Measurements from ENCODE around the gene SYCE3. TPM values are rescaled to one million over a fixed set of nuclear protein-coding genes. Genes with fewer than 3 reads are reported as not detected.

SYCE3 gene
- total RNA-seq, 1 experiment from 2014 or later, result not detected

GRCh38 chr22:50513175-50513574 lies 49.5 kb downstream of the SYCE3 start:
- BruUV-seq (replicated peaks), result no TSS peak
- H3K9me3 Mint-ChIP-seq (ENCODE audit: low read depth, unreplicated experiment), result no peaks in the 10 kb centered on the region
- CTCF ChIA-PET, result no interaction called here
- H3K27me3 Mint-ChIP-seq (ENCODE audit: unreplicated experiment), result no peaks in the 10 kb centered on the region
- no peak for TF ChIP-seq CTCF (IDR thresholded peaks at IDR 0.05; ENCODE audit: unreplicated experiment)
- no peak overlapping the region for H3K27ac Mint-ChIP-seq (ENCODE audit: unreplicated experiment)
- intact Hi-C loops (cut with micrococcal nuclease; ENCODE audit: unreplicated experiment), result no loop called here
- peaks cover 30% of the 10 kb centered on the region for H3K36me3 Mint-ChIP-seq (ENCODE audit: insufficient read depth, unreplicated experiment)
- H3K4me1 Mint-ChIP-seq (ENCODE audit: low read depth, unreplicated experiment), result peaks cover 17% of the 10 kb centered on the region
- no peak overlapping the region for H3K4me3 Mint-ChIP-seq (ENCODE audit: low read depth, unreplicated experiment)
- DNase-seq, result no peak

- CTCF ChIA-PET, result interaction anchor here (0.6 to 2.1 kb wide), 4 partner anchors 16 to 125 kb away, joined by 3 to 13 read pairs (median 8); partner anchors contain the start of gene SCO2
- intact Hi-C loops (cut with micrococcal nuclease; ENCODE audit: unreplicated experiment), result no loop called here
These were observed 53.8 kb downstream of the SYCE3 start for GRCh38 chr22:50508897-50509296.

GRCh38 chr22:50507991-50508884 lies 54.5 kb downstream of the SYCE3 start, which contains the start of gene NCAPH2:
TSS of gene NCAPH2 (plus strand) at chr22:50508224. CDS start at chr22:50508338, 114 bp downstream.
- no peak for TF ChIP-seq CTCF (IDR thresholded peaks at IDR 0.05; ENCODE audit: unreplicated experiment)
- no peaks in the 10 kb centered on the region for H3K9me3 Mint-ChIP-seq (ENCODE audit: low read depth, unreplicated experiment)
- peak within 1 kb of the TSS; percentile 91 for H3K4me3 Mint-ChIP-seq (ENCODE audit: low read depth, unreplicated experiment)
- BruUV-seq (replicated peaks), result no TSS peak
- no peaks in the 10 kb centered on the region for H3K27me3 Mint-ChIP-seq (ENCODE audit: unreplicated experiment)
- peak; percentile 96 for DNase-seq
- peaks cover 17% of the 10 kb centered on the region for H3K4me1 Mint-ChIP-seq (ENCODE audit: low read depth, unreplicated experiment)
- peaks cover 52% of the 10 kb centered on the region for H3K36me3 Mint-ChIP-seq (ENCODE audit: insufficient read depth, unreplicated experiment)
- H3K27ac Mint-ChIP-seq (ENCODE audit: unreplicated experiment), result peak within 1 kb of the TSS; percentile 91
- CTCF ChIA-PET, result interaction anchor here (0.6 to 2.1 kb wide), 9 partner anchors 10 to 252 kb away, joined by 3 to 13 read pairs (median 4); partner anchors contain the start of genes SCO2 and SYCE3
- intact Hi-C loops (cut with micrococcal nuclease; ENCODE audit: unreplicated experiment), result no loop called here

More at GRCh38 chr22:50508897-50509296, 53.8 kb downstream of the SYCE3 start:
- H3K27ac Mint-ChIP-seq (ENCODE audit: unreplicated experiment), result peak overlapping the region; percentile 87
- H3K36me3 Mint-ChIP-seq (ENCODE audit: insufficient read depth, unreplicated experiment), result peaks cover 52% of the 10 kb centered on the region
- no peaks in the 10 kb centered on the region for H3K27me3 Mint-ChIP-seq (ENCODE audit: unreplicated experiment)
- BruUV-seq (replicated peaks), result TSS peak; percentile 67
- no peaks in the 10 kb centered on the region for H3K9me3 Mint-ChIP-seq (ENCODE audit: low read depth, unreplicated experiment)
- no peak for TF ChIP-seq CTCF (IDR thresholded peaks at IDR 0.05; ENCODE audit: unreplicated experiment)
- H3K4me1 Mint-ChIP-seq (ENCODE audit: low read depth, unreplicated experiment), result peaks cover 17% of the 10 kb centered on the region
- H3K4me3 Mint-ChIP-seq (ENCODE audit: low read depth, unreplicated experiment), result peak overlapping the region; percentile 91
- DNase-seq, result no peak

- no peaks in the 10 kb centered on the region for H3K27me3 Mint-ChIP-seq (ENCODE audit: unreplicated experiment)
These were observed 55.2 kb downstream of the SYCE3 start, which contains the start of gene LMF2 for GRCh38 chr22:50507421-50507990. TSS of gene LMF2 (minus strand) at chr22:50507702. CDS start at chr22:50507675, 27 bp downstream.

More at GRCh38 chr22:50507421-50507990, 55.2 kb downstream of the SYCE3 start, which contains the start of gene LMF2:
- H3K27ac Mint-ChIP-seq (ENCODE audit: unreplicated experiment), result peak within 1 kb of the TSS; percentile 91
- no peak for TF ChIP-seq CTCF (IDR thresholded peaks at IDR 0.05; ENCODE audit: unreplicated experiment)
- DNase-seq, result peak; percentile 91
- H3K9me3 Mint-ChIP-seq (ENCODE audit: low read depth, unreplicated experiment), result no peaks in the 10 kb centered on the region
- intact Hi-C loops (cut with micrococcal nuclease; ENCODE audit: unreplicated experiment), result no loop called here
- peaks cover 52% of the 10 kb centered on the region for H3K36me3 Mint-ChIP-seq (ENCODE audit: insufficient read depth, unreplicated experiment)
- peaks cover 17% of the 10 kb centered on the region for H3K4me1 Mint-ChIP-seq (ENCODE audit: low read depth, unreplicated experiment)
- CTCF ChIA-PET, result interaction anchor here (0.6 to 2.1 kb wide), 8 partner anchors 9 to 253 kb away, joined by 3 to 13 read pairs (median 4); partner anchors contain the start of genes SCO2 and SYCE3
- BruUV-seq (replicated peaks), result no TSS peak
- peak within 1 kb of the TSS; percentile 91 for H3K4me3 Mint-ChIP-seq (ENCODE audit: low read depth, unreplicated experiment)

All from Calu3 (cell line).